Suppressor macrophage treated with lipopolysaccharide for 1 hour (primary cell): ENCODE data around the gene EPHA1.

Experiments
- DNase-seq, 3 donors: peaks; one replicate each; pipeline ENCODE4 v3.0.0-alpha.2; 2020 to 2022

EPHA1 gene

DNA sequence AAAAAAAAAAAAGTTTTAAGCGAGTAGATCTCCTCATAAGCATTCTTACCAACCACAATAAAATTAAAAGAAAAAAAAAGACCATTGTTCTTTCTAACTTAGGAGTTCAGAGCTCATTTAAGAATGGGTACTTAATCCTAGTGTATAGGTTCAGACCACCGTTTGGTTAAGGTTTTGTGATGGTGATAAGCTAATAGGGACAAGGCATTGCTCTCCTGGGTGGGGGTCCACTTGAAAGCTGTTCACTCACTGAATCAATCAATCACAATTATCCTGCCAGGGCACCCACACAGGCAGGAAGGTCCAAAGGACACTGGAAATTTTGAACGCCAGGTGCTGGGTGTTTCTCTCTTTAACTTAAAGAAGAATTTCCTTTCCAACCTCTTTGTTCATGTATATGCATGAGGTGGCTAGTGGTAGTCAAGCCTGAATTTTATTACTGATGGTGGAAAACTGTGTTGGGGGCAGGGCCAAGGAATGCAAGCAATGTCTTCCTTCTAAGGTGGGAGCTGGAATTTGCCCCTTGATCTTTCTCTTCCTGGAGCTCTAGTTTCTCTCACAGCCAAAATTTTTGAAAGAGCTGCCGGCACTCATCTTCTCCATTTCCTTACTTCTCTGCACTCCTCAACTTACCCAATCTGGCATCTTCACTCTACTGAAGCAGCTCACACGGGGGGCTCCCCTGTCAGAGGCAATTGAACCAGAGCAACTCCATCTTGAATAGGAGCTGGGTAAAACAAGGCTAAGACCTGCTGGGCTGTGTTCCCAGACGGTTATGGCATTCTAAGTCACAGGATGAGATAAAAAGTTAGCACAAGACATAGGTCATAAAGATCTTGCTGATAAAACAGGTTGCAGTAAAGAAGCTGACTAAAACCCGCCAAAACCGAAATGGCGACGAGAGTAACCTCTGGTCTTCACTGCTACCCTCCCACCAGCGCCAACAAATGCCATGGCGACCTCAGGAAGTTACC lies 38.7 kb downstream of the EPHA1 start:
- no peak for DNase-seq

DNA sequence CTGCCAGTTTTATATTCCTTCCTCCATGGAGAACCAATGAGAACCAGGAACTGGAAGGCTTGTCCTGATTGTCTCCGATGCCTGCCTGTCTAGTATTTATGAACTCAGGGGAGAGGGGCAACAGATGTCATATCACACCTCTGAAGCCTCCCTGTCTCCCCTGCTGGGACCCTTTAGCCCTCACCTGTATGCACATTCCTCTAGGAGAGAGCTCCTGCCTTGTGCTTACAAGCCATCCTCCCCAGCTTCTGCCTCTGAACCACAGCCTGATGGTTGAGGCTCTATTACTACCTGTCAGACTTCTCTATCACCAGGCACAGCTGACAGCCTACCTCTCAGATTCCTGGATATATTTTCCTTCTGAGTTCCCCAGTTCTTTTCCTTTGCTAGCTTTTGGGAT lies 40.3 kb downstream of the EPHA1 start:
- no peak for DNase-seq

DNA sequence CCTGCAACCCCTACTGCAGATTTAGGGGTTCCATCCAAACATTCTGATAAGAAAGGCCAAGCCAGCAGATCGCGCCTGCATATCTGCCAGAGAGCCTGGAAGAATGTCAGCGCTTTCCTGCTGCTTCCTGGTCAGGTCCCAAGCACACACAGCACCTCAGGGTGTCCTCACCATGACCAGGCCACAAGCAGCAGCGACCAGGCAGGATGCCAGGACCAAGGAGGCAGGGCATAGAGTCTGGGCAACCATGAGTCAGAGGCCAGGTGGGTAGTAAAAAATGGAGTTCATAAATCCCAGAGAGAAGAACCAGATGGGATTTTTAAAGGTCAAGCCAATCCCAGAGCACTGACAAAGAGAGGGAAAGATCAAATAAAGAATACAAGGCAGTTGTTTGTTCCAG lies 40.7 kb downstream of the EPHA1 start:
- no peak for DNase-seq

DNA sequence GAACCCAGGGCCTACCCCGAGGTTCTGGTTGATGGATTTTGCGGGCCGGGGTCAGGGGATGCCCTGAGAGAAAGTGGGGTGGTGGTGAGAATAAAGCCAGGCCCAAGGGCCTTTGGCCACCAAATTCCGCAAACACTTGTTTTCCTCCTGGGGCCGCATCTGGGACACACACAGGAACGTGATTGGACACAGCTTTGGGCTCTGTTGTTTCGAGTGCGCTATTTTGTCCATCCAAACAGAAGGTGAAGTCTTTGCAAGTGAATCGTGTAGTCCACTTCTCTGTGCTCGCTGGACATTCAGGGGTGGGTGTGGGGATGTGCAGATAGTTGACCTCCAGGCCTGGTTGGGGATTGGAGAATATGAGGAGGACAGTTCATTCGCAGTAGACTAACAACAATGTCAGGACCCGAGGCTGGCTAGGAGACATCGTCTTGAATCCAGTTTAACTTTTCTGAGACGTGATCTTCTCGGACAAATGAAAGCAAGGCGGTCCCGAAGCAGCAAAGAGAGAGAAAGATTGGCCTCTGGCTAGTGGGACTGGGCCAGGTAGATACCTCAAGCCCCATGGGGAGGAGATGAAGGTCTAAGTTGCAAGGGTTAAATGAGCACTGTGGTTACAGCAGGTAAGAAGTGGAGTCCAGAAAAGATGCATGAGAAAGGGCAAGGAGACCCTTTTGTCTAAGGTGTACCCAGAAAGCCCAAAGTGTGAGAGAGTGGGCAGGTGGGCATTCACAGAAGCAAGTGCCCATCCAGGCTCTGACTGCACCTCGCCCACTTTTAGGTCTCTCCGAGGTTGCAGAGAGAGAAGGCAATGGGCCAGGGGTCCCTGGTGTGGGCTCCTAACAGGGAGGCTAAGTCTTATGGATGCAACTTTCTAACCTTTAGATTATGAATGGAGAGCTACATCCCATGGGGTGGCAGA lies 45.4 kb downstream of the EPHA1 start:
- no peak for DNase-seq

DNA sequence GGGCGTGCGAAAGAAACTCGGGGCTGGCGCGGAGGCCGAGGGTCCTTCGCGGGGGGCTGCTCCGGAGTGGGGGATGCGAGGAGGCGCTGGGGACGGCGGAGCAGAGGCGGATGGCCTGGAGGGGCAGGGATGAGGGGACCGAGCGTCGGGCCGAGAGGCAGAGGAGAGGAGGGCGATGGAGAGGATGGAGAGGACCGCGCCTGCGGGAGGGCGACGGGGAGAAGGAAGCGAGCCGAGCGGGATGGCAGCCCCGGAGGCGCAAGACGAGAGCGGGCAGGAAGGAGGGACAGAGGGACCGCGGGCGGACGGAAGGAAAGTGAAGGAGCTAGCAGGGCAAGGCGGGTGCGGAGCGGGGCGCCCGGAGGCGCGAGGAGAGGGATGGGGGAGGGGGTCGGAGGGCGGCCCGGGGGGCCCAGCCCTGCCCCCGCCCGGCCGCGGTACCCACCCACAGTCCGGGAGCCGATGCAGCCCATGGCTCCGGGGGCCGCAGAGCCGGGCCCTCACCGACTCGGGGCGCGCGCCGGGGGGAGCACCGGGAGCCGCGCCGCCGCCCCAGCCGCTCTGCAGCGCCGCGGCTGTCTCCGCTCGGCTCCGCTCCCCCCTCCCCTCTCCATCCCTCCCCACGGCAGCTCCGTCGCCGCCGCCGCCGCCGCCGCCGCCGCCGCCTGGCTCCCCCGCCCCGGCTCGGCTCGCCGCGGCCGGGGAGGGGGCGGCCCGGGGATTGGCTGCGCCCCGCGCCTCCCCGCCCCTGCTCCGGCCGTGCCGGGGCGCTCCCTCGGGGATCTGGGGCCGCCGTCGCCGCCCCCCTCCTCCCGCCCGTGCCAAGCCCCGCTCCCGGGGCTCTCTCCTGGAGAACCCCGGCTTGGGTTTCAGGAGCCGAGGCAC lies 46.3 kb downstream of the EPHA1 start, which contains the start of gene FAM131B:
Gene FAM131B, minus strand, starts transcription at position 583 of the 885 bp plus-strand sequence. Its CDS starts 110 bp downstream, at position 473.
- peak in 1 of 3 donors; percentile 54 for DNase-seq

DNA sequence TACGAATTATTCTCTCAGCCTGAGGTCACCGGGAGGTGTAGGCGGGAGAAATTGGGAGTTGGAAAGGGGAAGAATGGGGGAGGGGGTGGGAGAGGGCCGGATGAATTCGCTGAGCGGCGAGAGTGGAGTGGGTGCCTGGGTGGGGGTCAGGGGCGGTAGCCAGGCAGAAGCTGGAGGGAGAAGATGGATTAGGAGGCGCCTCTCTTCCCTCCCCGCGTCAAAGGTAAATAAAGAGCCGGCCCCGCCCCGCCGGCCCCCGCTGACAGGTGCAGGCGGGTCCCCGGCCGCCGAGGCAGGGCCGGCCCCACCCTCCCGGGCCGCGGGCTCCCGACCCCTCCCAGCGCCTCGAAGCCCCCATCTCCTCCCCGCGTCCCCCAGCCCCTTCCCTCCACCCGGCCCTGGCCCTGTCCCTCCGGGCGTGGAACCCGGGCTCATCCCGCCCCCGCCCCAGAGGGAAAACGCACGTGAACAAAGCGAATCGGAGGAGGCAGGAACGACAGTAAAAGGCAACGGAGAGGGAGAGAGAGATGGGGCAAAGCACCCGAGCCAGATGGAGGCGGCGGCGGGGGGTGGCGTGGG lies 47.0 kb downstream of the EPHA1 start:
- DNase-seq: peak in 1 of 3 donors; percentile 53

DNA sequence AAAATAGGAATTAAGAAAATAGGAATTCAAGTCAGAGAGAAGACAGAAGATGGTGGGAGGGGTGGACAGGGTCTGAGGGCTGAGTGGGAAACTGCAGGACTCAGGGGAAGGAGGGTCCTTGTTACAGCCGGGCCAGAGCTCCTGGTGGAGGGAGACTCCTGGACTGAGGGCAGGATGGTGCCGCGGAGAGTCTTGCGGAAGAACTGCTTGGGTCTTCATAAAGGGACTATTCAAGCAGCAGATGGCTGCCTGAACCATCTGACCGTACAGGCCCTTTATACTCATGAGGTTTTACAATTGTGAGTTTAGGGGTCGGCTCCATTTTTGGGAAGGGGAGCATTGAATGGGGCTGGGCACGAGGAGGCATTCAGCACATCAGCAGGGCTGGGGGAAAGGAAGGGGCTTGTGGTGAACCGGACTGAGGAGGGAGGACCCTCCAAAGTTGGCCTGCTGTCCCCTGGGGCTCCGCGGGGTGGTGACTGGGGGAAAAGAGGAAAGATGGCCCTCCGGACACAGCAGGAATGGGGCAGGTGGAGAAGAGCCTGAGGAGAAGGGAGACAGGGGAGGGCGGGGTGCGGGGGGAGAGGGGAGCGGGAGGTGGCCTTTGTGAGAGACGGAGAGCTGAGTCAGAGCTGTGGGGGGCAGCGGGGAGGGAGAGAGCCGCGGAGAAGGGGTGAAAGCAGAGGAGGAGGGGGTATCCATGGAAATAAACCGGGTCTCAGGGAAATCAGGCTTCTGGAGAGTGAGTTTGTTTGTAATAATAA lies 47.7 kb downstream of the EPHA1 start:
- DNase-seq: no peak

DNA sequence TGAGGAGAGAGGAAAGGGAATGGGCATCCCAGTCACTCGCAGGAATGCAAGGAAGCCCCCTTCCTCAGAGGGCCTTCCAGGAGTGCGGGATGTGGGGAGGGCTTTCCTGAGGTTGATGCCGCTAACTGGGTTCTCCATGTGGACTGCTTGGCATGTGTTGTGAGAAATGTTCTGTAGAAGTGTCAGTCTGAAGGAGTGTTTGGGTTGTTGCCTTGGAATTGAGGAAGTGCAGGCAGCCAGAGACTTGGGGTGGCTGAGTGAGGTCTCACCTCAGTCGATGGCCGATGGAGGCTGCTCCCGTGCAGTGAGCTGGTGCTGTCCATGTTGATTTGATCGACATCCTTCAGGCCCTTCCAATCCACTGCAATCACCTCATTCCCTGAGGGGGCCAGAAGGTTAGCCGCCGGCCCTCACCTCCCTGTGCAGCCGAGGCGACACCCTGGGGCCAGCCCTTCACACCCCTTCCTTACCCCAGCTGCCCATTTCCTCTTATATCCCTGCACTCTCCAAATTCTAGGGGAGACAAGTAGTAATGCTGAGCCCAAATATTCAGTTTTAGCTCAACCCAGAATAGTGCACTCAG lies 48.8 kb downstream of the EPHA1 start:
- DNase-seq: peak in 1 of 3 donors; percentile 20

DNA sequence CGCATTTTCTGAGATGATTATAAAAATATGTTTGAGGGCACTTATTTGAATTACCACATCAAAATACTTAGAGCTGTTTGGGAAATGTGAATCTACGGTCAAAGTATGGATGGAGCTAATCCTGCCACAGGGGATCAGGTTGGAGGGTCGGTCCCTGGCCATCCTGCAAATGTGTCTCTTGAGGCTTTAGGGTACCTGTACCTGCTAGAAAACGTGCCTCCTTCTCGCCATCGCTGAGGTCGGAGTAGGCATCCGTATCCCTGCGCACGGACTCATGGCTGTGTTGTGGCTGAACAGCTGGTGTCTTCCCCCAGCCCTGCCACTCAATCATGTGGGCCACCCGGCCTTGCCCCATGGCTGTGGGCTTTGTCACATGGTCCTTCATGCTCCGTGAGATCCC lies 50.0 kb downstream of the EPHA1 start:
- no peak for DNase-seq

DNA sequence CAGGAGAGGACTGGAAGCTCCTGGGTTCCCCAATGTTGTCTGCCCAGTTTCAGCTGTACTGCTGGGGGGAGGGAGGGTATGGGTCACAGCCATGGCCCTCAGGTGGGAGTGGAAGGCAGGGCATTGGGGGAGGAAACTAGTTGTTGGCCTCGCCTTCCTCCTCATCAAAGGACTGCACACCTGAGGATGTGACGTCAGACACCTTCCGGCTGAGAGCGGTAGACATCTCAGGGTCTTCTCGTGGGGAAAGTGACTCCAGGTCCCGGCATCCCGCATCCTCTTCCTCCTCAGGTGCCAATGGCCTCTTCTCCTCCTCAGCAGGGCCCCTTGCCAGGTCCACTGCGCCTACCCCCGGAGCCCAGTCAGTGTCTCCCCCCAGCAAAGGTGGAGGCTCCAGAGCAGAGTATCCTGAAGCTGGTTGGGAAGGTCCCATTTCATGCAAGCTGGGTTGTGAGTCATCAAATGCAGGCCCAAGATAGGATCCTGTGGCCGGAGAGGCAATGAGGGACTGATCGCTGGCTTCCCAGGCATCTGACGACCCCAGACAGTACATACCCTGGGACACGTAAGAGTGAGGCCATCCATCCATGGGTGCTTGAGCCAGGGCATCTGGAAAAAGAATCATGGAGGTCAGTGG lies 52.1 kb downstream of the EPHA1 start:
- no peak for DNase-seq

DNA sequence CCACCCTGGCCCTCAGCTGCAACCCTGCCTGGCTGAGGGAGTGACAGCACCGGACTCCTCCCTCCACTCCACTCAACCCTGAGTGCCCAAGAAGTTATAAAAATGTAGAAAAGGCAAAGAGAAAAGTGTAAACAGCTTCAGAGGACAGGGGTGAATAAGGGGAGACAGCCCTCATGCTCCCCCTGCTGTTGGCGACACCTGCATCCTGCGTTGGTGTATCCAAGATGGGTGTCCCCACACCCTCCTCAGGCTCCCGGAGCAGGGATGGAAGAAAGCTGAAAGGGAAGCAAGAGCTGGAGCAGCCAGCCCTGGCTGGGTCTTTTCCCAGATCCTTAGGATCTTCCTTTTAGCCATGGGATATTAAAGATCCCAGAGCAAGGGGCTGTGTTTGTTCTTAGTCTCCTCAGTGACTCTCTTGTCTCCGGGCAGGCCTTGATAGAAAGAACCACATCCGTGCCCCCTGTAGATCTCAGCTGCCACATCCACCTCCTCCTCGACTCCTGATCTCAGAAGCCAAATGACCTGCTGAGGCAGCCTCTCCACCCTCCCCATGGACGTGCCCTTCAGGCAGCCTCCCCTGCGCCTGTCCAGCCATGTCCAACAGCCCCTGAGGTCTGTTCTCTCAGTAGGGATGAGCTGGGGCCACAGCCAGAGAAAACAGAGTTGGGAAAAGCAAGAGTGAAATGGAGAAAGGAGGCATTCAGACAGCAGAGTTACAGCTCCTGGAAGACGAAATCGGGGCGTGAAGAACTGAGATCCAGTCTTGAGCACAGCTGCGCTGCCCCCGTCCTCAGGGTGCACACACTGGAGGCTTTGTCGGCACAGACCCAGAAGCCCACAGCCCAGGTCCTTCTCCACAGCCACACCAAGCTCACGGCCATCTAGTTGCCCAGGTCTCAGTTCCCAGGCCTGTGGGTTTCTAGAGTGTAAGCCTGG lies 52.9 kb downstream of the EPHA1 start:
- no peak for DNase-seq

DNA sequence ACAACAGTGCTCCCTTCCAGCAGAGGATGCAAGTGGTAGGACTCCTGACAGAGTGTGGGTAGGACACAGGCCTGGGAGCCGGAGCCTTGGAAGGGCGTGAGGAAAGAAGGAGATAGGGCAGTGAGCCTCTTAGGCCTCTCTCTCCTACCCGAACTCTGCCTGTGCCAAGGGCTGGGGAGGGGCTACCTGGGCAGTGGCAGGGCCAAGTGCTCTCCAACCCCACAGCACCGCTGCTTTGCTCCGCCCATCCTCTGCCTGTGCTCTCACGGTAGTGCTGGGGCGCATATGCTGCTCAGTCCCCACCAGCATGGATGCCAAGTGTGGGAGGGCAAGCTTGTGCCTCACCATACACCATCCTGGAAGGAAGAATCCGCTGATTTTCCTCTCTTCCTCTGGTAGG lies 53.7 kb downstream of the EPHA1 start:
- DNase-seq: no peak

DNA sequence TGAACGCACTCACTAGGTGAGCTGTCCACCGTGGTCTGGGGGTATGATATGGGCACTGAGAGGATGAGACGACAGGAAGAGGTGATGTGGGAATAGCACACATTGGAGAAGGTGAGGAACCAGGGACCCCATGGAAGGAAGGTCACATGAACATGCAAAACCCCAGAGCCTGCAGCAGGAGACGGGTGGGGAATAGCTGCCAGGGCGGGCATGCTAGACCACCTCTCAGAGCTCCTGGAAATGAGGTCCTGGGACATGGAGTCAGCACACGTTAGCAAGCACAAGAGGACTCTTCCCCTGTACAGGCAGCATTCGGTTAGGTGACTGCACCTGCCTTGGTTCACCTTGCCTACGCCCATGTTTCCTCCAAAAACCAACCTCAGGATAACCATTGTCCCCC lies 54.3 kb downstream of the EPHA1 start:
- DNase-seq: no peak

DNA sequence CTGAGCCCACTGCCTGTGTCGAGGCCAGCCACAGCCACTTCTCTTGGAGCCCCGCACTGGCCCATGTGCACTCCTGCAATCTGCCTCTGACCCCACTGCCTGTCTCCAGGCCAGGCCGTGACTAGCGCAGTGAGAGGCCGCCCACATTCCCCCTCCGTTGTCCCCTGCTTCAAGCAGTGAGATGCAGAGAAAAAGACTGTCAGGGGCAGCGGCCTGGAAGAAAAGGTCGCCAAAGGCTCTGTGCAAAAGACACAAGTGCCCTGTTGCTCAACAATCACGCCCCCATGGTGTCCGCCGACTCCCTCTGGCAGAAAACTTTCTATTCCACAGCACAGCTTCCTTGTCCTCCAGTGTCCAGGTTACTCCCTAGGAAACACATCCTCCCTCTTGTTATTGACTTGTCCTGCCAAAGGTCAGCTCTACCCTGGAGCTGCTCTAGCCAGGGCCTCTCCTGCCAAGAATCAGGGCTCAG lies 56.1 kb downstream of the EPHA1 start:
- peak in 2 of 3 donors; percentile 34 to 37 for DNase-seq

DNA sequence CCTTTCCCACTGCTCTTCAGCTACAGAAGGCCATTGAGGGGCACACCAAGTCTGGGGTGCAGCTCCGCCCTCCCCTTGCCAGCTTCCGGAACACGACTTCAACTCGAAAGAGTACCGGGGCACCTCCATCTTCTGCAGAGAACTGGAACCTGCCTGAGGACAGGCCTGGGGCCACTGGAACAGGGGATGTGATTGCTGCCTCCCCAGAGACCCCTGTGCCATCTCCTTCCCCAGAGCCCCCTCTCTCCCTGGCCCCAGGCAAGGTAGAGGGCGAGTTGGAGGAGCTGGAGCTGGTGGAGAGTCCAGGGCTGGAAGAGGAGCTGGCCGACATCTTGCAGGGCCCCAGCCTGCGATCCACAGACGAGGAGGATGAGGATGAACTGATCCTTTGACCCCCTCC lies 57.1 kb downstream of the EPHA1 start:
- no peak for DNase-seq

DNA sequence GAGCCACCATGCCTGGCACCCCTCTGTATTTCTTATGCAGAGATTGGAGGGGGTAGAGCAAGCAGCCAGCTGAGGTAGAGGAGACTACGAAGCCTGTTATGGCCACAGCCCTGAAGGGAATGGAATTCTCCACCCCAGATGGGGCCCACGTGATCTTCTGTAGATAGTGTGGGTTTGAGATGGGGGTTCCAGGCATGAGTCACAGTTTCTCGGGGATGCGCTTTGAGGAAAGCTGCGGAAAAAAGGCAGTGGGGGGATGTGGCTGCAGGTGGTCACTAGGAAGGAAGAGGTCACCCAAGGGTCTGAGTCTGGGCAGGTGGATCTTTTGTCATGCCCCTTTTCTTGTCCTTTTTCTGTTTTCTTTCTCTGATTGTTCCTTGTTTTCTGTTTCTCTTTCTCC lies 57.6 kb downstream of the EPHA1 start:
- no peak for DNase-seq

DNA sequence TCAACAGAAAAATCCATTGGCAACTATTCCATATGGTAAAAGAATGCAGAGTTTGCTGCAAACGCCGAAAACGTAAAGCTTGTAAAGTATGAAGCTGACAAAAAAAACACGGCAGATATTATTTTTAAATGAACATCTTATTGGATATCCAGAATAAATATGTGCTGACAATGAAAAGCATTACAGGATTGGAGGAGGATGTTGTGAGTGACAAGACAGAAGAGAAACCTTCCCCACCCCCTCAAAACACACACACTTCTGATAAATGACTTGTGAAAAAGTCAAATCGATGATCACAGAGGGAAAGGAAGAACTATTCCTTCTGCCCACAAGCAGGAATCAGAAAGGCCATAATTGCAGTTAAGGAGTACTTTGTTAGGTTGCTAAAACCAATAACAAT lies 60.7 kb downstream of the EPHA1 start:
- DNase-seq: peak in 1 of 3 donors; percentile 32

DNA sequence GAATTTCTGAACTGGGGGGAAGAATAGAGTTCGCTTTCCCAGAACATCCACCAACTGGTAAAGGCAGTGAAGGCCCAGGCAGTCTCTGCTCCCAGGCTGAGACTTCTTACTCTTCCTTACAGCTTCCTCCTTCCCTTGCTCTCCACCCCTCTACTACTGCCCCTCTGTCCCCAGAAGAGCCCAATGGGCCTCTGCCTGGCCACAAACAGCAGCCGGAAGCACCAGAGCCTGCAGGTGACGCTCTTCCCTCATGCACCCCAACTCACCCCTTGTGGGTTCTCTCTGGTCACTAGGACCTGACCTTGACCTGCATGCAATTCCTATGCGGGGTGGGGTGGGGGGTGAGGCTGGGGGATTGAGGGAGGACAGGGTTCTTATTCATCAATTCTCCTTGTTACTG lies 62.6 kb downstream of the EPHA1 start:
- no peak for DNase-seq

DNA sequence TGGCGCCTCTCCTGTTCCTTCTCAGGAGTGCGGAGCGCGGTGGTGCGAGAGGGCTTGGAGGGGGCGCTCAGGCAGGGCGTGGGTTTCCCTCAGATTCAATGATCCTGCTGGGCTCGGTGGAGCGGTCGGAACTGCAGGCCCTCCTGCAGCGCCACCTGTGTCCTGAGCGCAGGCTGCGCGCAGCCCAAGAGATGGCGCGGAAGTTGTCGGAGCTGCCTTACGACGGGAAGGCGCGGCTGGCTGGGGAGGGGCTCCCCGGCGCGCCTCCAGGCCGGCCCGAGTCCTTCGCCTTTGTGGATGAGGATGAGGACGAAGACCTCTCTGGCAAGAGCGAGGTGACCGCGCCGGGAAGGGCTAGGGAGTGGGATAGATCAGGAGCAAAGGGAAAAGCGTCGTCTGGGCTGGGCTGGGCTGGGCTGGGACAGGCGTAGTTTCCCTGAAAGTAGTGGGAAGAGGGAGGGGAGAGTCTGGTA lies 63.2 kb downstream of the EPHA1 start:
- peak; percentile 43 to 73 (median 59) for DNase-seq
